ENCODE results near the gene ATP1A2.

The ATP1A2 gene

GRCh38 chr1:160083968-160084770 lies 31.4 kb upstream of the ATP1A2 start:
- no peak for DNase-seq
- in situ Hi-C loops (cut with MboI; ENCODE audit: low pct_unique_long_range_greater_than_20kb, low sequenced_read_pairs), result no loop called here

GRCh38 chr1:160084771-160085321 lies 30.7 kb upstream of the ATP1A2 start:
- in situ Hi-C loops (cut with MboI; ENCODE audit: low pct_unique_long_range_greater_than_20kb, low sequenced_read_pairs), result no loop called here
- no peak for DNase-seq

- in situ Hi-C loops (cut with MboI; ENCODE audit: low pct_unique_long_range_greater_than_20kb, low sequenced_read_pairs), result no loop called here
- peak; percentile 90 for DNase-seq
These were observed 29.7 kb upstream of the ATP1A2 start for GRCh38 chr1:160085686-160086455.

DNA sequence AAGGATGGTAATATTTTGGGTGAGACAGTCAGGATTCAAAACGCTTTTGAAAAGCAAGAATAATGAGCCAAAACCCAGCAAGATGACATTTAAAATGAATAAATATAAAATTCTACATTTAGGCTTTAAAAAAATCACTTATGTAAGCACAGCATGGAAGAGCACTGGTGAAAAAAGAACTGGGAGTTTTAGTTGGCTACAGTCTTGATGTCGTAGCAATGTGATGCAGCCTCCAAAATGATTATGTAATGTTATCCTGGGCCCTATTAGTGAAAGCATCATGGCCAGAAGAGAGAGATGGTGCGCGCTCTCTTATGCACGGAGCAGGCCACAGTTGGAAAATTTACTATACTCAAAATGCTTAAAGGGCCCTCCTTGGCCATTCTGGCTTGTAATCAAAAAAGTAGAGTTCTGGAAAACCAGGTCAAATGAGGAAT lies 29.1 kb upstream of the ATP1A2 start:
- no peak for DNase-seq
- in situ Hi-C loops (cut with MboI; ENCODE audit: low pct_unique_long_range_greater_than_20kb, low sequenced_read_pairs), result no loop called here

DNA sequence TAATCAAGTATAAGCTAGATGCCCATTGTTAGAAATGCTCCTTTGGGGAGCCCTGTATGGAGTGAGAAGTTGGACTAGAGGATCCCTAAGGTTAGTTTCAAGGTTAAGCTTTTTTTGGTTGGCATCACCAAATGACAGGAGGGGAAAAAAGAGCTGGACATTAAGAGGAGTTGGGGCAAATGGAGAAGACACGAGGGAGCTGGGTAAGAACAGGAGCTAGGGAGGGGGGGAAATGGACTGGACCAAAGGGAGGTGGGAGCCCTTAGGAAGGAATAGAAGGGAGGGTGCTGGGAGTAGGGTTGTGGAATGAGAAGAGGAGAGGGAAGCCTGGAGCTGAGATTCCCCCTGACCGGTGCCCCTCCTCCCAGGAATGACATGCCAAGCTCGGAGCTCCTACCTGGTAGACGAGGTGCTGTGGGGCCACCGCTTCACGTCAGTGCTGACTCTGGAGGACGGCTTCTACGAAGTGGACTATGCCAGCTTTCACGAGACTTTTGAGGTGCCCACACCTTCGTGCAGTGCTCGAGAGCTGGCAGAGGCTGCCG lies 28.4 kb upstream of the ATP1A2 start:
- DNase-seq, result no peak
- in situ Hi-C loops (cut with MboI; ENCODE audit: low pct_unique_long_range_greater_than_20kb, low sequenced_read_pairs), result no loop called here

GRCh38 chr1:160089883-160090282 lies 25.7 kb upstream of the ATP1A2 start:
- in situ Hi-C loops (cut with MboI; ENCODE audit: low pct_unique_long_range_greater_than_20kb, low sequenced_read_pairs), result no loop called here
- no peak for DNase-seq

- no peak for DNase-seq
These were observed 24.8 kb upstream of the ATP1A2 start for GRCh38 chr1:160090760-160091159.

GRCh38 chr1:160091666-160092223 lies 23.8 kb upstream of the ATP1A2 start:
- DNase-seq, result no peak
- in situ Hi-C loops (cut with MboI; ENCODE audit: low pct_unique_long_range_greater_than_20kb, low sequenced_read_pairs), result no loop called here

More at GRCh38 chr1:160090760-160091159, 24.8 kb upstream of the ATP1A2 start:
- in situ Hi-C loops (cut with MboI; ENCODE audit: low pct_unique_long_range_greater_than_20kb, low sequenced_read_pairs), result no loop called here

GRCh38 chr1:160092366-160093068 lies 23.0 kb upstream of the ATP1A2 start:
- no peak for DNase-seq
- in situ Hi-C loops (cut with MboI; ENCODE audit: low pct_unique_long_range_greater_than_20kb, low sequenced_read_pairs), result no loop called here

DNA sequence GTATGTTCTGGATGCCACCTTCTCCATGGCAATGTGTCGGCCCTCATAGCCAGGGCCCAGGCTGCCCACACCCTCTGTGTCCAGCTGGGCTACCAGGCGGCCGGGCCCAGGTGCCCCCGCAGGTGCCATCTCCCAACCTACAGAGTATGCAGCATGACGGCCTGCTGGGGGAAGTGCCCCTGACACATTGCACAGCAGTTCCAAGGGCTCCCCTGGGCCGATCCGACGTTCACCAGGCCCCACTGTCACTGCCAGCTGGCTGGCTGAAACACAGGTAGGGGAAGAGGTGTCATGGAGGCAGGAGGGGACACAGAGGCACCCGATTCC lies 22.5 kb upstream of the ATP1A2 start:
- no peak for DNase-seq
- in situ Hi-C loops (cut with MboI; ENCODE audit: low pct_unique_long_range_greater_than_20kb, low sequenced_read_pairs), result no loop called here

GRCh38 chr1:160093624-160094290 lies 21.8 kb upstream of the ATP1A2 start:
- DNase-seq, result no peak
- in situ Hi-C loops (cut with MboI; ENCODE audit: low pct_unique_long_range_greater_than_20kb, low sequenced_read_pairs), result no loop called here

DNA sequence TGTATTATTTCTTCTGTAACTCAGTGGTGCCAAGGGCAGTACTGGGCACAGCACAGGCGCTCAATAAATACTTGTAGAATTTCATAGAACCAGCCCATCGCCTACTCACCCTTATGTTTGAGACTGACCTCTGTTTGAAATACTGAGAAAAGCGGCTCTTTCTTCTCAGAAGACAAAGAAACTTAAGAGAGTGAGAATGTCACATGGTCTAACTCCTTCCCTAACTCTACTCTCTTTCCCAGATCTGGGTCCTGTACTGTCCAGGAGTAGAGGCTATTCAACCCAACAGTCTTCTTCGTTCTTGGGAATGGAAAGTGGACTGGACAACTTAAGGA lies 21.3 kb upstream of the ATP1A2 start:
- DNase-seq, result no peak
- in situ Hi-C loops (cut with MboI; ENCODE audit: low pct_unique_long_range_greater_than_20kb, low sequenced_read_pairs), result no loop called here

GRCh38 chr1:160094806-160095205 lies 20.8 kb upstream of the ATP1A2 start:
- in situ Hi-C loops (cut with MboI; ENCODE audit: low pct_unique_long_range_greater_than_20kb, low sequenced_read_pairs), result no loop called here
- no peak for DNase-seq

DNA sequence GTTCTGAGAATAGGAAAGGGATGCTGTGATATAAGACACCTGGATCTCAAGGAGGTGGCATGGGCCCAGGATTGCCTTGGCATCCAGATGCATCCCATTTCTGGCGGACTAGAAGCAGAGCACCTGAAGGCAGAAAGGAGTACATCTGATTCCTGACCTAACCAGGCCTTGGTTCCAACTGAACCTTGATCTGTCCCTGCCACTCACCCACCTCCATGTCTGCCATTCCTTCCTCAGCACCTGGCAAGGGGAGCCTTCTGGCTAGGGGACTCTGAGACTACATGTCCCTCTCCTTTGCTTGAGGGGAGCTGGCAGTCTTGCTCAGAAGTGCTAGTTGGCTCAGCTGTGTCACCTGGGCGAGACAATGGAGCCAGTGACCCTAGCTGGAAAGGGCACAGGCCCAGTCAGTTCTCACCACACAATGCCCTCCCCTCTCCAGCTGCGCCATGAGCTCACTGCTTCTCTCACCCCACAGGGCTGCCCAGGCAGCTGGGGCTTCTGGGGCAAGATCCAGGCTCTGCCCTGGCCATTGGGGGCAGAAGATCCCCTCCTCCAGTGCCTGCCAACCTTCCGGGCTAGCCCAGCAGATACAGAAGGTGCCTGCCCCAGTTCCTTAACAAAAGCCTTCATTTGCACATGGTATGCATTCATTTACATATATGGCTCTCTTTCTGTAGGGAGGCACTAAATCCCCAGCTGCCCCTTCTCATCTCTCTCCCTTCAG lies 20.0 kb upstream of the ATP1A2 start:
- in situ Hi-C loops (cut with MboI; ENCODE audit: low pct_unique_long_range_greater_than_20kb, low sequenced_read_pairs), result no loop called here
- no peak for DNase-seq

DNA sequence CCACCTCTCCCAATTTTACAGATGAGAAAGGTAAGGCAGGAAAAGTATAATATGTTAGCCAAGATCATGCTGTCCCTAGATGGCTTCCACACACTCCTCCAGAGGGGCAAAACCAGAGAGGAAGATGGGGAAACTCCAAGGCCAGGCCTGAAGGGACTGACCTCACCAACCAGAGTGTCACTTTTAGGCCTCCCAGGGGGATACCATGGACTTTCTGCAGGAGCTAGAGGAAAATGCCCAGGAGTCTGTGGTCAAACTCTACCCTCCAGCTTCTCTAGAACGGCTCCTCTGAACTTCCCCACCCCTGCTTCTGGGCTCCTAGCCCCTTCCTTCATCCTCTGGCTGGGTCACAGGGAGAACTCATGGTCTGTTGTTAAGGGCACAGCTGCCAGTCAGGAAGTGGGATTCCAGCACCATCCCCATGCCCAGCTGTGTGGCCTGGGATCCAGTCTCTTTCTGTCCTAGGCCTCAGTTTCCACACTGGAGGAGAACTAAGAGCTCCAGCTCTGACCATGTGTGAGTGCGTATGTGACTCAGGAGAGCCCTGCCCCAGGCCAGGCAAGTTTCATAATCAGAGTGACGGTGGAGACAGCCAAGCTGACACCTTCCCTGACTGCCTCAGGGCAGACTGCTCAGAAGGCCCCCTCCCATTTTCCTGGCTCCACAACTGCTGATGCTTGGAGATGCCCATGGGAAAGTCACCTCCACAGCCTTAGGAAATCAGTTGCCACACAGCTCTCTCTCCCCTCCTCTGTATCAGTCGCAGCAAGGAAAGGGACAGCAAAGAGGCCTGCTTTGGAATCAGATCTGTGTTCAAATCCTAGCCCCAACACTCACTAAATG lies 19.1 kb upstream of the ATP1A2 start:
- no peak for DNase-seq
- in situ Hi-C loops (cut with MboI; ENCODE audit: low pct_unique_long_range_greater_than_20kb, low sequenced_read_pairs), result no loop called here

GRCh38 chr1:160097151-160097910 lies 18.2 kb upstream of the ATP1A2 start:
- no peak for DNase-seq
- in situ Hi-C loops (cut with MboI; ENCODE audit: low pct_unique_long_range_greater_than_20kb, low sequenced_read_pairs), result no loop called here

All from KBM-7 (cell line).